ENCODE results near the gene C14orf119. TPM values are rescaled to one million over a fixed set of nuclear protein-coding genes. Genes with fewer than 3 reads are reported as not detected.

The C14orf119 gene
- total and polyA plus RNA-seq, 2 donors from 2014 or later, result 42.8 to 56.6 TPM

DNA sequence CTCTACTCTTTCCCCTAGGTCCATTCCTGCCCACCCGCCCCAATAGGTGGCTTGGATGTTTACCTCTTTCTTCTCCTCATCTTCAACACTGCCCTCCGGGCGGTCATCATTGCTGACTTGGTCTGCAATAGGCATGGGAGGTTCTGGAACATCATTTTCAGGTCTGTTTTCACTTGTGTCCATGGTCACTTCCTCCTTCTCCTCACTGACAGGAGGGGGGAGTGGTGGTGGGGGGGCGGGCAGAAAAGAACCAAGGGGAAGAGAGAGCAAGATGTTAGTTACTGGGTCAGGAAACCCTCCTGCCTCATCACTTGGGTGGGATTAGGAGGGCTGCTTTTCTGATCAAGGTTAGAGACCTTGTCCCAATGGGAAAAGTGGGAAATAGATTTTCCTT lies 25.9 kb upstream of the C14orf119 start:
- no peak for FAIRE-seq
- no peak overlapping the region for H3K4me3 ChIP-seq (ENCODE audit: low read length in 3 of 3)
- H3K9me3 ChIP-seq (ENCODE audit: control insufficient read depth in 2 of 3, insufficient read depth in 1 of 3, low read length in 3 of 3), result no peaks in the 10 kb centered on the region
- H3K27me3 ChIP-seq (ENCODE audit: control insufficient read depth, insufficient read depth, low read length), result no peaks in the 10 kb centered on the region
- H3K36me3 ChIP-seq (ENCODE audit: control insufficient read depth in 2 of 3, insufficient read depth in 3 of 3, low read length in 3 of 3), result peaks cover 11 to 49% (median 28%) of the 10 kb centered on the region in 3 donors
- peak overlapping the region in 1 of 2 donors; percentile 20 for H3K27ac ChIP-seq (ENCODE audit: low read depth in 2 of 2, low read length in 2 of 2)
- intact Hi-C loops (cut with DNase I), result no loop called here
- H3K9ac ChIP-seq (ENCODE audit: low read length in 3 of 3), result peak overlapping the region in 1 of 3 donors; percentile 9
- no peak for TF ChIP-seq CTCF (IDR thresholded peaks at IDR 0.05; ENCODE audit: borderline replicate concordance, extremely low read depth, insufficient read depth)
- DNase-seq, result no peak
- peaks cover 3 to 24% (median 21%) of the 10 kb centered on the region in 3 donors for H3K4me1 ChIP-seq (ENCODE audit: control insufficient read depth in 2 of 3, insufficient read depth in 2 of 3, low read depth in 1 of 3, low read length in 3 of 3)

DNA sequence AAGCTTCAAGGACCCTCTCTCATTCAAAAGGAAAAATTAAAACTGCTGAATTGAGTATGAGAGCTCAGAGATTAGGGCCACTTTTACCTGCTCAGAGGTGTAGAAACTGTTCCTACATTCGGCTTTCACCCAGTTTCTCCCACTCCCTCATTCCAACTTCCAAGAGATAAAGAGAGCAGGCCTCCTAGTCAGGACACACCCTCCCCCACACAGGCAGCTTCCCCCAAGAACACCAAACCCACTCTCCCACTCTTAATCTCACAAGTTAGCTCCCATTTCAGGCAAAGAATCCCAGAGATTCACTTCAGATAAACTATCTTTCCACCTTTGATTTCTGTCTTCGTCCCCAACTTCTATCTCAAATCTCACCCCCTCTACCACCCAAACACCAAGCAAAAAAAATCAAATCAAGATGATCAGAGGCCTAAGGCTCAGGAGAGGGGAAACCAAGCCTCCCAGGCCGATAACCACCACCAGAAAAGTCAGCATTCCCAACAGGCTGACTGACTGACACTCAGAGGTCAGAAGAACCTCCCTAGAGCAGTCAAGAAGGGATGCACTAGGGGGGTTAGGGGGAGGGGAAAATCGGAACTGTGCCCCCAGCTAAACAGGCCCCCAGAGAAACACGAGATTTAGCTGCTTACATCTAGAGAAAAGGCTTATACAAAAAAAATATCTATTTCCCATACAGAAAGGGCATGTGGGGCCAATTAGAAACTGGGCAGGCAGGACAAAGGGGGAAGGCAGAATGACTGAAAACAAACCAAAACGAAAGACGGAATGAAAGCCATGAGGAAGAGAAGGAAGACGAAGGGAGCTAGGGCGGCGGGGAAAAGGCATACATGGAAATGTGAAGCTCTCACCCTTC lies 24.8 kb upstream of the C14orf119 start:
- peak overlapping the region; percentile 77 to 90 (median 81) for H3K4me3 ChIP-seq (ENCODE audit: low read length in 3 of 3)
- no peaks in the 10 kb centered on the region for H3K27me3 ChIP-seq (ENCODE audit: control insufficient read depth, insufficient read depth, low read length)
- H3K9ac ChIP-seq (ENCODE audit: low read length in 3 of 3), result peak overlapping the region; percentile 0 to 93 (median 92)
- H3K4me1 ChIP-seq (ENCODE audit: control insufficient read depth in 2 of 3, insufficient read depth in 2 of 3, low read depth in 1 of 3, low read length in 3 of 3), result peaks cover 3 to 24% (median 21%) of the 10 kb centered on the region in 3 donors
- intact Hi-C loops (cut with DNase I), result no loop called here
- TF ChIP-seq CTCF (IDR thresholded peaks at IDR 0.05; ENCODE audit: borderline replicate concordance, extremely low read depth, insufficient read depth), result no peak
- FAIRE-seq (no peak), DNase-seq (peak in 2 of 5 donors; percentile 23 to 41)
- no peaks in the 10 kb centered on the region for H3K9me3 ChIP-seq (ENCODE audit: control insufficient read depth in 2 of 3, insufficient read depth in 1 of 3, low read length in 3 of 3)
- peak overlapping the region; percentile 72 to 83 for H3K27ac ChIP-seq (ENCODE audit: low read depth in 2 of 2, low read length in 2 of 2)
- peaks cover 11 to 56% (median 30%) of the 10 kb centered on the region in 3 donors for H3K36me3 ChIP-seq (ENCODE audit: control insufficient read depth in 2 of 3, insufficient read depth in 3 of 3, low read length in 3 of 3)

- Histone ChIP-seq H3K9ac (ENCODE audit: low read length in 3 of 3) (peak overlapping the region; percentile 63 to 93 (median 92)), H3K4me1 (ENCODE audit: control insufficient read depth in 2 of 3, insufficient read depth in 2 of 3, low read depth in 1 of 3, low read length in 3 of 3) (peaks cover 3 to 24% (median 21%) of the 10 kb centered on the region in 3 donors), H3K36me3 (ENCODE audit: control insufficient read depth in 2 of 3, insufficient read depth in 3 of 3, low read length in 3 of 3) (peaks cover 13 to 55% (median 28%) of the 10 kb centered on the region in 3 donors), H3K27ac (ENCODE audit: low read depth in 2 of 2, low read length in 2 of 2) (peak overlapping the region; percentile 72 to 83), H3K9me3 (ENCODE audit: control insufficient read depth in 2 of 3, insufficient read depth in 1 of 3, low read length in 3 of 3) (no peaks in the 10 kb centered on the region), H3K27me3 (ENCODE audit: control insufficient read depth, insufficient read depth, low read length) (no peaks in the 10 kb centered on the region), H3K4me3 (ENCODE audit: low read length in 3 of 3) (peak overlapping the region; percentile 77 to 90 (median 81))
- TF ChIP-seq CTCF (IDR thresholded peaks at IDR 0.05; ENCODE audit: borderline replicate concordance, extremely low read depth, insufficient read depth), result no peak
- DNase-seq (peak; percentile 93 to 97 (median 94)), FAIRE-seq (no peak)
- intact Hi-C loops (cut with DNase I), result no loop called here
These were observed 23.9 kb upstream of the C14orf119 start for GRCh38 chr14:23071244-23071920.

Data from kidney (tissue), 14 donors.